KMS-11 (cell line): ENCODE results near the gene DNAH10.

ENCODE experiments used
- H2AFZ ChIP-seq: fragments of 200-600 bp; sonication (generic); 2 replicates; pipeline ENCODE4 v1.6.1; 2016; ENCODE audit warnings: antibody characterized with exemption, mixed run types, low read depth
- H3K27ac ChIP-seq: fragments of 200-600 bp; sonication (generic); 2 replicates; pipeline ENCODE4 v1.6.1; 2016; ENCODE audit warnings: mild to moderate bottlenecking, mixed run types
- H3K27me3 ChIP-seq: fragments of 200-600 bp; sonication (generic); 2 replicates; pipeline ENCODE4 v1.6.1; 2017; ENCODE audit warnings: mild to moderate bottlenecking, low read depth, mixed run types, moderate library complexity; ENCODE audit not compliant: insufficient read depth
- H3K36me3 ChIP-seq: fragments of 200-600 bp; sonication (generic); 2 replicates; pipeline ENCODE4 v1.6.1; 2017; ENCODE audit warnings: mild to moderate bottlenecking, mixed run types; ENCODE audit not compliant: insufficient read depth
- H3K4me1 ChIP-seq: fragments of 200-600 bp; sonication (generic); 2 replicates; pipeline ENCODE4 v1.6.1; 2016; ENCODE audit warnings: mild to moderate bottlenecking, low read depth, mixed run types; ENCODE audit not compliant: poor library complexity, severe bottlenecking
- H3K4me2 ChIP-seq: fragments of 200-600 bp; sonication (generic); 2 replicates; pipeline ENCODE4 v1.7.0; 2016; ENCODE audit warnings: mild to moderate bottlenecking, mixed run types
- H3K4me3 ChIP-seq: fragments of 200-600 bp; sonication (generic); IDR thresholded peaks from 2 replicates; pipeline ENCODE4 v1.6.1; 2017; ENCODE audit warnings: low read depth, low read length, mixed read lengths; ENCODE audit not compliant: insufficient read depth
- H3K79me2 ChIP-seq: fragments of 200-600 bp; sonication (generic); 2 replicates; pipeline ENCODE4 v1.6.1; 2016; ENCODE audit warnings: low read depth, mixed run types; ENCODE audit not compliant: insufficient read depth
- H3K9ac ChIP-seq: fragments of 200-600 bp; sonication (generic); 2 replicates; pipeline ENCODE4 v1.6.1; 2016; ENCODE audit warnings: mild to moderate bottlenecking, mixed run types
- H4K20me1 ChIP-seq: fragments of 200-600 bp; sonication (generic); 2 replicates; pipeline ENCODE4 v1.6.1; 2016; ENCODE audit warnings: mild to moderate bottlenecking, mixed run types; ENCODE audit not compliant: insufficient read depth
- TF ChIP-seq, protein P1 (sequence below): fragments of 200-600 bp; sonication (generic); conservative IDR thresholded peaks from 2 replicates; pipeline ENCODE4 v1.6.1; 2017; ENCODE audit warnings: low read depth, mild to moderate bottlenecking, antibody characterized with exemption, low read length, moderate library complexity, mixed read lengths

Gene DNAH10

DNA sequence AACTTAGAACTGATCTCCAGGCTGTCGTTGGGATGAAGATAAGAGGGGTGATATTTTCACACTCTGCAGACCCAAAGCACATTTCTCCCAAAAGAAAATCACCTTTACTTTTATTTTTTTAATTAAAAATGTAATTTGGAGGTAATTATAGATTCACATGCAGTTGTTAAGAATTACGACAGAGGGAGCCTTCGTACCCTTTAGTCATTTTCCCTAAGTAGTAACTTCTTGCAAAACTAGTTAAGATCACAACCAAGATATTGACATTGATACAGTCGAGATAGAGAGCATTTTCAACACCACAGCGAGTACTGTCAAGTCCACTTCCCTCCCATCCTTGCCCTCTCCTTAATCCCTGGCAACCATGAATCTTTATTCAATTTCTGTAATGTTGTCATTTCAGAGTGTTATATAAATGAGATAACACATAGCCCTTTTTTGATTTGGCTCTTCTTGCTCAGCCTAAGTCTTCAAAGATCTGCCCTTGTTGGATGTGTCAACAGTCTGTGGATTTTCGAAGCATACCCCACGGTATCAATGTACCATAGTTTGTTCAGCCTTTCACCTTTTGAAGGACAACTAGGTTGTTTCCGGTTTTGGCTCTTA is 39.6 kb downstream of the DNAH10 start:
- Histone ChIP-seq H3K4me1 (no peaks in the 10 kb centered on the region), H4K20me1 (no peaks in the 10 kb centered on the region), H3K27me3 (no peaks in the 10 kb centered on the region), H3K27ac (no peak overlapping the region), H3K36me3 (no peaks in the 10 kb centered on the region), H3K4me2 (no peak overlapping the region), H3K79me2 (no peaks in the 10 kb centered on the region), H3K9ac (no peak overlapping the region), H2AFZ (no peak overlapping the region), H3K4me3 (no peak overlapping the region)
- TF ChIP-seq, protein P1, sequence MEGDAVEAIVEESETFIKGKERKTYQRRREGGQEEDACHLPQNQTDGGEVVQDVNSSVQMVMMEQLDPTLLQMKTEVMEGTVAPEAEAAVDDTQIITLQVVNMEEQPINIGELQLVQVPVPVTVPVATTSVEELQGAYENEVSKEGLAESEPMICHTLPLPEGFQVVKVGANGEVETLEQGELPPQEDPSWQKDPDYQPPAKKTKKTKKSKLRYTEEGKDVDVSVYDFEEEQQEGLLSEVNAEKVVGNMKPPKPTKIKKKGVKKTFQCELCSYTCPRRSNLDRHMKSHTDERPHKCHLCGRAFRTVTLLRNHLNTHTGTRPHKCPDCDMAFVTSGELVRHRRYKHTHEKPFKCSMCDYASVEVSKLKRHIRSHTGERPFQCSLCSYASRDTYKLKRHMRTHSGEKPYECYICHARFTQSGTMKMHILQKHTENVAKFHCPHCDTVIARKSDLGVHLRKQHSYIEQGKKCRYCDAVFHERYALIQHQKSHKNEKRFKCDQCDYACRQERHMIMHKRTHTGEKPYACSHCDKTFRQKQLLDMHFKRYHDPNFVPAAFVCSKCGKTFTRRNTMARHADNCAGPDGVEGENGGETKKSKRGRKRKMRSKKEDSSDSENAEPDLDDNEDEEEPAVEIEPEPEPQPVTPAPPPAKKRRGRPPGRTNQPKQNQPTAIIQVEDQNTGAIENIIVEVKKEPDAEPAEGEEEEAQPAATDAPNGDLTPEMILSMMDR = 0 out of 2 replicates have a peak, but pooled peaks have one; percentile 27

DNA sequence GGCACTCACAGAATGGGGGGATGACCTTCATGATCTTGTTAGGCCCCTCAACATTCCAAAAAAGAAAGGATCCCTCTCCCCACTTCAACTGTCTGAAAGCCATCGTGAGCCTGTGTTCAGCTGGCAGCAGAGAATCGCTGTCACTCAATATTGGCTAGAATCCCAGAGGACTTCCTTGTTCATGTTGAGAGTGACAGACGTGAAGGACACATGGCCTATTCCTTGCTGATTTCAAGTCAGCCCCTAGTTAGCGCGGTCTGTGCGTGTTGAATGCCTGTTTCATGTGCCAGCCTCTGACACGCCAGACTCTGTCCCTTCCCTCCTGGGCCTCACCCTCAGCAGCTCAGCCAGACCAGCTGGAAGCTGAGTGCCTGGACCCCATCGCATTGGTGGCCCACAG is 43.1 kb downstream of the DNAH10 start:
- Histone ChIP-seq H3K27ac (no peak overlapping the region), H2AFZ (no peak overlapping the region), H3K4me3 (no peak overlapping the region), H3K27me3 (no peaks in the 10 kb centered on the region), H3K36me3 (no peaks in the 10 kb centered on the region), H3K79me2 (no peaks in the 10 kb centered on the region), H3K4me2 (no peak overlapping the region), H3K4me1 (no peaks in the 10 kb centered on the region), H3K9ac (no peak overlapping the region), H4K20me1 (no peaks in the 10 kb centered on the region)
- TF ChIP-seq, protein P1 = no peak

- Histone ChIP-seq H4K20me1 (no peaks in the 10 kb centered on the region), H3K27ac (no peak overlapping the region), H3K9ac (no peak overlapping the region), H3K36me3 (no peaks in the 10 kb centered on the region), H3K4me2 (no peak overlapping the region), H3K4me3 (no peak overlapping the region), H3K27me3 (no peaks in the 10 kb centered on the region), H2AFZ (no peak overlapping the region), H3K79me2 (no peaks in the 10 kb centered on the region), H3K4me1 (no peaks in the 10 kb centered on the region)
- TF ChIP-seq, protein P1 = no peak
Measured at GRCh38 chr12:123807002-123807401, 44.9 kb downstream of the DNAH10 start.

DNA sequence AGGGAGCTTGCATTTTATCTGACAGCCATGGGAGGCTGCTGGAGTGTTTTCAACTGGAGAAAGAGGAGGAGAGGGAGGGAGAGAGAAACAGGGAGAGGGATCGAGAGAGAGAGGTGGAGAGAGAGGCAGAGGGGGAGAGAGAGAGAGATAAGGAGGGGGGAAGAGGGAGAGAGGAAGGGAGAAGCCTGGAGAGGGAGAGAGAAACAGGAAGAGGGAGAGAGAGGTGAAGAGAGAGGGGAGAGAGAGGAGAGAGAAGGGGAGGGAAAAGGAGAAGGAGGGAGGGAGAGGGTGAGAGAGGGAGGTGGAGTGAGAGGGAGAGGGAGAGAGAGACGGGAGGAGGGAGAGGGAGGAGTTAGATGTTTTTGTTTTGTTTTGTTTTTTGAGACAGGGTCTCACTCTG is 45.6 kb downstream of the DNAH10 start:
- Histone ChIP-seq H4K20me1 (no peaks in the 10 kb centered on the region), H2AFZ (no peak overlapping the region), H3K9ac (no peak overlapping the region), H3K27me3 (no peaks in the 10 kb centered on the region), H3K79me2 (no peaks in the 10 kb centered on the region), H3K4me1 (no peaks in the 10 kb centered on the region), H3K27ac (no peak overlapping the region), H3K4me2 (no peak overlapping the region), H3K4me3 (no peak overlapping the region), H3K36me3 (no peaks in the 10 kb centered on the region)
- TF ChIP-seq, protein P1 = no peak
